Stomach (tissue), 9 donors: ENCODE measurements around the gene ADCY7. TPM values are rescaled to one million over a fixed set of nuclear protein-coding genes. Genes with fewer than 3 reads are reported as not detected.

Source experiments
- DNase-seq, 2 donors: peaks; one replicate each; pipeline versions ENCODE4 v3.0.0 to v3.0.0-alpha.2; 2013 to 2019
- H3K27ac ChIP-seq, 5 donors: fragments of 200-600 bp in 4 of 5; sonication (generic) in 4 of 5; one replicate each; pipeline ENCODE4 v1.5.1; 2013 to 2019; ENCODE audit warnings: mild to moderate bottlenecking in 1 of 5, moderate library complexity in 1 of 5
- H3K27me3 ChIP-seq, 3 donors: fragments of 200-600 bp; sonication (generic); one replicate each; pipeline ENCODE4 v1.5.1; 2017 to 2019; ENCODE audit warnings: mixed run types in 1 of 3
- H3K36me3 ChIP-seq, 4 donors: fragments of 200-600 bp; sonication (generic); 1 replicate in 3 of 4; 2 replicates in 1 of 4; pipeline ENCODE4 v1.5.1; 2016 to 2019
- H3K4me1 ChIP-seq, 4 donors: fragments of 200-600 bp; sonication (generic); one replicate each; pipeline ENCODE4 v1.5.1; 2016 to 2019
- H3K4me3 ChIP-seq, 4 donors: fragments of 200-600 bp; sonication (generic) in 3 of 4; one replicate each; pipeline ENCODE4 v1.5.1; 2016 to 2019; ENCODE audit warnings: mild to moderate bottlenecking in 1 of 4
- H3K9me3 ChIP-seq, 4 donors: fragments of 200-600 bp; sonication (generic); one replicate each; pipeline ENCODE4 v1.5.1; 2016 to 2019
- CTCF ChIP-seq, 7 experiments: fragments of 450-650 bp in 4 of 7; fragments of 200-600 bp in 3 of 7; sonication (generic) in 3 of 7; IDR thresholded peaks; one replicate each; pipeline ENCODE4 v1.5.1; 2016 to 2019; ENCODE audit warnings: antibody characterized with exemption in 7 of 7, control low read depth in 2 of 7, mild to moderate bottlenecking in 1 of 7
- EP300 ChIP-seq: sonication (generic); formaldehyde crosslinking; IDR thresholded peaks from one replicate; pipeline ENCODE4 v1.6.1; 2017; ENCODE audit warnings: antibody characterized with exemption
- POLR2A ChIP-seq, 4 donors: fragments of 450-650 bp; IDR thresholded peaks; one replicate each; pipeline ENCODE4 v1.6.1; 2016; ENCODE audit warnings: antibody characterized with exemption in 4 of 4, control low read depth in 2 of 4, mild to moderate bottlenecking in 1 of 4, moderate library complexity in 1 of 4
- POLR2AphosphoS5 ChIP-seq, 3 donors: sonication (generic); formaldehyde crosslinking; IDR thresholded peaks; one replicate each; pipeline ENCODE4 v1.6.1; 2016; ENCODE audit warnings: antibody characterized with exemption in 3 of 3
- WGBS, 5 donors: extraction: QIAGEN DNeasy Blood & Tissue Kit in 3 of 5; methylation state at CpG; one replicate each; pipeline versions ENCODE4 v1.1.5 to v1.1.7; 2013 to 2018; 5-methylcytosine and 5-hydroxymethylcytosine counted together
- intact Hi-C: fragments of 100-400 bp; cut with DNase I; formaldehyde crosslinking; loops from one replicate; pipeline ENCODE4 v1.15.1; 2023; ENCODE audit warnings: low total_unique reads
- polyA plus RNA-seq, 3 donors: library from polyadenylated mRNA; stranded (reverse); fragments of 200-250 nt; gene quantifications; one replicate each; pipeline ENCODE4 v1.2.3, GENCODE V29; 2013
- total RNA-seq, 5 donors: library from RNA; depleted of rRNA; stranded (reverse); fragments of >200 nt; gene quantifications; one replicate each; pipeline versions ENCODE4 v1.1.0 to v1.2.3, GENCODE V29; 2014 to 2016
- donor health status: healthy with polysubstance abuse.
- donor health status: Bipolar disorder and iron deficiency.
- donor health status: healthy.

Gene ADCY7
- total and polyA plus RNA-seq, 8 donors = 0.76 to 216 (median 16.5) TPM

- Histone ChIP-seq H3K27me3 (no peaks in the 10 kb centered on the region), H3K4me3 (no peak overlapping the region), H3K4me1 (peaks cover 0 to 20% (median 9%) of the 10 kb centered on the region in 4 donors), H3K36me3 (peaks cover 59 to 100% (median 99%) of the 10 kb centered on the region in 4 donors), H3K27ac (no peak overlapping the region), H3K9me3 (no peaks in the 10 kb centered on the region)
- intact Hi-C loops = no loop called here
- TF ChIP-seq POLR2AphosphoS5 (IDR thresholded peaks at IDR 0.05) (no peak), CTCF (IDR thresholded peaks at IDR 0.05) (no peak), EP300 (no peak), POLR2A (IDR thresholded peaks at IDR 0.05) (no peak)
- DNase-seq = no peak
- 91 to 94% (median 92%) methylated on average over 9 of the region's 9 CpGs for WGBS, 5 donors
Observed at GRCh38 chr16:50318796-50319578, 52.6 kb downstream of the ADCY7 start.

- no peak for TF ChIP-seq EP300
- WGBS, 5 donors = 84 to 92% (median 91%) methylated on average over 5 of the region's 5 CpGs
Observed at GRCh38 chr16:50320310-50320709, 54.0 kb downstream of the ADCY7 start.

GRCh38 chr16:50322333-50322732 lies 56.0 kb downstream of the ADCY7 start:
- TF ChIP-seq CTCF (IDR thresholded peaks at IDR 0.05) (no peak), POLR2A (IDR thresholded peaks at IDR 0.05) (no peak), POLR2AphosphoS5 (IDR thresholded peaks at IDR 0.05) (no peak), EP300 (no peak)
- H3K27ac ChIP-seq = no peak overlapping the region
- whole genome bisulfite sequencing, 5 donors = 59 to 84% (median 77%) methylated on average over 1 of the region's 1 CpG

More at GRCh38 chr16:50320310-50320709, 54.0 kb downstream of the ADCY7 start:
- intact Hi-C loops = no loop called here
- Histone ChIP-seq H3K4me1 (peaks cover 0 to 10% (median 4%) of the 10 kb centered on the region in 4 donors), H3K4me3 (no peak overlapping the region), H3K27ac (no peak overlapping the region), H3K36me3 (peaks cover 60 to 100% (median 99%) of the 10 kb centered on the region in 4 donors), H3K27me3 (no peaks in the 10 kb centered on the region), H3K9me3 (no peaks in the 10 kb centered on the region)
- DNase-seq = no peak

GRCh38 chr16:50323335-50324011 lies 57.1 kb downstream of the ADCY7 start:
- H3K9me3 ChIP-seq = no peaks in the 10 kb centered on the region
- H3K4me1 ChIP-seq = no peaks in the 10 kb centered on the region
- H3K27ac ChIP-seq = peak overlapping the region in 2 of 5 donors; percentile 20 to 53
- 67 to 73% (median 69%) methylated on average over 11 of the region's 11 CpGs for WGBS, 5 donors
- intact Hi-C loops = no loop called here
- no peak overlapping the region for H3K4me3 ChIP-seq
- no peak for TF ChIP-seq CTCF (IDR thresholded peaks at IDR 0.05)
- TF ChIP-seq POLR2AphosphoS5 (IDR thresholded peaks at IDR 0.05) = peak in 1 of 3 donors; percentile 27
- no peak for TF ChIP-seq POLR2A (IDR thresholded peaks at IDR 0.05)
- no peaks in the 10 kb centered on the region for H3K27me3 ChIP-seq
- DNase-seq = peak in 1 of 2 donors; percentile 49
- H3K36me3 ChIP-seq = peaks cover 41 to 100% (median 86%) of the 10 kb centered on the region in 4 donors

More at GRCh38 chr16:50322333-50322732, 56.0 kb downstream of the ADCY7 start:
- H3K27me3 ChIP-seq = no peaks in the 10 kb centered on the region
- intact Hi-C loops = no loop called here
- peaks cover 47 to 100% (median 93%) of the 10 kb centered on the region in 4 donors for H3K36me3 ChIP-seq
- H3K4me1 ChIP-seq = no peaks in the 10 kb centered on the region
- DNase-seq = no peak
- H3K4me3 ChIP-seq = no peak overlapping the region
- H3K9me3 ChIP-seq = no peaks in the 10 kb centered on the region
